ENCODE data around the gene IQCF2. TPM values are rescaled to one million over a fixed set of nuclear protein-coding genes. Genes with fewer than 3 reads are reported as not detected.
A peak's percentile ranks its signal among the peaks of the same experiment; 100 is the strongest.

Gene IQCF2
- total RNA-seq, 4 donors from 2014 or later = not detected

DNA sequence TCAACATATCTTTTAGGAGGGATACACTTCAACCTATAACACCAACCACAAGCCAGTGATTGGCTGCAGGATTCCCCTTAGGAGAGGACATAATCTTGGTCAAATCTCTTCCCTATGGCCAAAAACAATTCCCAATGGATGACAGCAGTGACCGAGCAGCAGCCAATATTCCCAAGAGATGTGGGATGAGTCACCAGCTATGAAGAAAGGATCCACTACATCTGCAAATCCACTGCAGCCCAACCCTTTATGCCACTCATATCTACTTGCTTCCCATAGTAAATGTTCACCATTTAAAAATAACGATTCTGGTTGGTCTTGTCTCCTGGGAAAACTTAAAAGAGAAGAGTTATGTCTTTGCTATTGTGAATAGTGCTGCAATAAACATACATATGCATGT, 18.5 kb downstream of the IQCF2 start:
- intact Hi-C loops (cut with DNase I; ENCODE audit: low total_unique reads) = no loop called here
- 31 to 38% methylated on average over 2 of the region's 2 CpGs for WGBS, 2 donors
- no peak overlapping the region for H3K4me3 ChIP-seq (ENCODE audit: low read depth, poor library complexity, severe bottlenecking)
- no peak for DNase-seq (ENCODE audit: low spot score in 2 of 2)
- TF ChIP-seq, protein P1, sequence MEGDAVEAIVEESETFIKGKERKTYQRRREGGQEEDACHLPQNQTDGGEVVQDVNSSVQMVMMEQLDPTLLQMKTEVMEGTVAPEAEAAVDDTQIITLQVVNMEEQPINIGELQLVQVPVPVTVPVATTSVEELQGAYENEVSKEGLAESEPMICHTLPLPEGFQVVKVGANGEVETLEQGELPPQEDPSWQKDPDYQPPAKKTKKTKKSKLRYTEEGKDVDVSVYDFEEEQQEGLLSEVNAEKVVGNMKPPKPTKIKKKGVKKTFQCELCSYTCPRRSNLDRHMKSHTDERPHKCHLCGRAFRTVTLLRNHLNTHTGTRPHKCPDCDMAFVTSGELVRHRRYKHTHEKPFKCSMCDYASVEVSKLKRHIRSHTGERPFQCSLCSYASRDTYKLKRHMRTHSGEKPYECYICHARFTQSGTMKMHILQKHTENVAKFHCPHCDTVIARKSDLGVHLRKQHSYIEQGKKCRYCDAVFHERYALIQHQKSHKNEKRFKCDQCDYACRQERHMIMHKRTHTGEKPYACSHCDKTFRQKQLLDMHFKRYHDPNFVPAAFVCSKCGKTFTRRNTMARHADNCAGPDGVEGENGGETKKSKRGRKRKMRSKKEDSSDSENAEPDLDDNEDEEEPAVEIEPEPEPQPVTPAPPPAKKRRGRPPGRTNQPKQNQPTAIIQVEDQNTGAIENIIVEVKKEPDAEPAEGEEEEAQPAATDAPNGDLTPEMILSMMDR (IDR thresholded peaks at IDR 0.05) = no peak
- TF ChIP-seq POLR2A (IDR thresholded peaks at IDR 0.05) = no peak

DNA sequence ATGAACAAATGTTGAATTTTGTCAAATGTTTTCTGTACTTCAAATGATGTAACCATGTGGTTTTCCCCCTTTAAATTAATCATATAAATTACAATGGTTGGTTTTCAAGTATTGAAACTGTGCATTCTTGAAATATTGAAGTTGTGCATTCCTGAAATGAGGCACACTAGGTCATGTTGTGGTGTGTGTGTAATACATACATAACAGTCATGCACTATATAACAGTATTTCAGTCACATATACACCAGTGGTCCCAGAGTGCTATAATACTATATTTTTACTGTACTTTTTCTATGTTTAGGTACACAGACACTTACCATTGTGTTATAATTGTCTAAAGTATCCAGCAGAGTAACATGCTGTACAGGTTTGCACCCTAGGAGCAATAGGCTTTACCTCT, 25.0 kb downstream of the IQCF2 start:
- no peak for TF ChIP-seq POLR2A (IDR thresholded peaks at IDR 0.05)
- TF ChIP-seq, protein P1 (IDR thresholded peaks at IDR 0.05) = no peak
- intact Hi-C loops (cut with DNase I; ENCODE audit: low total_unique reads) = no loop called here

DNA sequence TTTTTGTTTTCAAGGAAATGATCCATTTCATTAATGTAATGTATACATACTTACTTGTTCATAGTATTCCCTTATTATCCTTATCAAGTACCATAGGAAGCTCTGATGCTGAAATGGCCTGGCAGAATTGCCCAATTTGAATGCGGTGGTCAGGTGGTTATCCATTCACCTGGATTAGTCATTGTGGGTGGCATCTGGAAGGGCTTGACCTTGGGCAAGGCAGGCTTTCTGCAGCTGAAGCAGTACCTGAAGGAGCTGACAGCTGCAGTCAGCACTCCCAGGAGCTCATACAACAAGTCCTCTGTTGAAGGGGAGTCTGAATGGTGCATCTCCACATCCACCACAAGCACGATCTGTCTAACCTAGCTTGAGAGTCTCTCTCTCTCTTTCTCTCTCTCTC, 26.2 kb downstream of the IQCF2 start:
- 86 to 87% methylated on average over 2 of the region's 2 CpGs for WGBS, 2 donors
- DNase-seq (ENCODE audit: low spot score in 2 of 2) = peak in 1 of 2 donors; percentile 20
- intact Hi-C loops (cut with DNase I; ENCODE audit: low total_unique reads) = no loop called here
- TF ChIP-seq, protein P1 (IDR thresholded peaks at IDR 0.05) = no peak
- TF ChIP-seq POLR2A (IDR thresholded peaks at IDR 0.05) = no peak
- no peak overlapping the region for H3K4me3 ChIP-seq (ENCODE audit: low read depth, poor library complexity, severe bottlenecking)

More for the DNA sequence above, 25.0 kb downstream of the IQCF2 start:
- no peak for DNase-seq (ENCODE audit: low spot score in 2 of 2)
- H3K4me3 ChIP-seq (ENCODE audit: low read depth, poor library complexity, severe bottlenecking) = no peak overlapping the region

DNA sequence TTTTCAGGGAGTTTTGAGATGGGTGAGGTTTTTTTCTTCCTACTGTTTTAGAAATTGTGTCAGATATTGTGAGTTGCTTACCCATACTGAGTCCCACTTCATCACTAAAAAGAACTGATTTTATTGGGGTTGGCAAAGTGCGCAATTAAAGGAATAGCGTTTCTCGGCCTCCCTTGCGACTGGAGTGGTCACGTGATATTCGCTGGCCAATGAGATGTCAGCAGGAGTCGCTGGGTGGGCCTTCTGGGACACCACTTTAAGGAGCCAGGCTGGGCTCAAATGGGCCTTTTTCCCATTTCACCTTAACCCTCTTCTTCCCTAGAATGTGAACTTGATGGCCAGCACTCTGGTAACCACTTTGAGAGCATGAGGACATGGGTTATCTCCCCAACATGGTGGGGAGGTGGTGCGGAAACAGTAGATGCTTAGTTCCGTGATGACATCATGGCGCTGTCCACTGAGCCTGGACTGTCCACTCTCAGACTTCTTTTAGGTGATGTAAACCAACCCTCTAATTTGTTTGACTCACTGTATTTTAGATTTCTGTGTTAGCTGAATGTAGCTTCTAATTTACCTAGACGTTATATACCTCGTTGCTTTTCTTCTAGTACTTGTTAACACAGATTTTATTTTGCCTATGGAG, 27.2 kb downstream of the IQCF2 start:
- no peak for TF ChIP-seq POLR2A (IDR thresholded peaks at IDR 0.05)
- TF ChIP-seq, protein P1 (IDR thresholded peaks at IDR 0.05) = no peak
- WGBS, 2 donors = 95 to 96% methylated on average over 12 of the region's 12 CpGs
- intact Hi-C loops (cut with DNase I; ENCODE audit: low total_unique reads) = no loop called here
- DNase-seq (ENCODE audit: low spot score in 2 of 2) = peak in 1 of 2 donors; percentile 46
- no peak overlapping the region for H3K4me3 ChIP-seq (ENCODE audit: low read depth, poor library complexity, severe bottlenecking)

DNA sequence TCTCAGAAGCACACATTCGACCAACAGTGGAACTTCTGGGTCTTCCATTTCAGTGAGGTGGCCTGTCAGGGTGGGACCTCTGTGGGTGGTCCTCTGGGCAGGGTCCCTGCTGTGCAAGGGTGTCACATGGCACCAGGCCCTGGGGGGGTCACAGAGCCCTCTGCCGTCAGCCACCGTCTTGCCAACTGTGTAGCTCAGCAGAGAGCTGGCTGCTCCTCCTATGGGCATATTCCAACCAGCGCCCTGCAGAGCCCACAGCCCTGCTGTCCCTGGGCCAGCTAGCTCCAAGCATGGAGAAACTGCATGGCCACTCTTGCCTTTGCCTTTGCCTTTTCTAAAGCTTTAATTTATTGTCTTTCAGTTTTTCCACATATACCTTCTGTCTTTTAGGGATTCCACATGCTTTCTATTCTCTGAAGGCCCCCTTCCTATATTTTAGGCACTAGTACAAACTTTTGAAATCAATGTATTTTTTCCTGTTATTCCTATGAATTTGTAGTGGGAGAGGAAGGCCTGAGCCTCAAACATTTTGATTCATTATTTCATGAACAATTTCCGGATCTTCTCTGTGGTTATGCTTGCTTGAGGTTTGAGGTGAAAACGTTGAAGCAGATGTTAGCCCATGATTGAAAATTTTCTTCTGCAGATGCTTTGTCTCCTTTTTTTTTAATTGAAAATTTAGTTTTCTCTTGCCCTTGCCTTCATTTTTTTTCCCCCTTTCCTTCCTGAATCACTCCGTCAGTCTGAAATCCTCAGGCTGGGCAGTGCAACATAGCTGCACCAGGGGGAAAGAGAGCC, 30.0 kb downstream of the IQCF2 start:
- whole genome bisulfite sequencing, 2 donors = 66 to 74% methylated on average over 7 of the region's 7 CpGs
- no peak for DNase-seq (ENCODE audit: low spot score in 2 of 2)
- TF ChIP-seq, protein P1 (IDR thresholded peaks at IDR 0.05) = no peak
- TF ChIP-seq POLR2A (IDR thresholded peaks at IDR 0.05) = no peak
- intact Hi-C loops (cut with DNase I; ENCODE audit: low total_unique reads) = no loop called here
- H3K4me3 ChIP-seq (ENCODE audit: low read depth, poor library complexity, severe bottlenecking) = no peak overlapping the region
